GM12878 (cell line): ENCODE results near the gene MITF. TPM values are rescaled to one million over a fixed set of nuclear protein-coding genes. Genes with fewer than 3 reads are reported as not detected.

Experiments
- ATAC-seq: fragments of 200-7000 bp; cut with Tn5 transposase; 3 replicates; pipeline ENCODE4 v1.9.1; 2020; ENCODE audit warnings: mild to moderate bottlenecking, moderate library complexity
- BruUV-seq: library from RNA; stranded (reverse); fragments of 400-500 nt; replicated peaks from 2 replicates; lab custom pipeline; 2021; lab: Mats Ljungman, UMichigan
- CTCF ChIA-PET: fragments of 300-600 bp; sonication (Branson Sonifier 250); formaldehyde crosslinking; extraction: SDS; loops from one replicate; lab custom pipeline; 2021; ENCODE audit warnings: inconsistent platforms; lab: Yijun Ruan, JAX
- POLR2A ChIA-PET: fragments of 350-600 bp; formaldehyde crosslinking; extraction: SDS; loops from one replicate; lab custom pipeline; 2021; ENCODE audit warnings: inconsistent platforms; lab: Charles Lee
- RAD21 ChIA-PET: fragments of 300-600 bp; sonication (Branson Sonifier 250); formaldehyde crosslinking; loops from one replicate; lab custom pipeline; 2023; ENCODE audit warnings: antibody characterized with exemption; ENCODE audit not compliant: unreplicated experiment; lab: Charles Lee
- SMC1A ChIA-PET: fragments of 300-600 bp; sonication (Branson Sonifier 250); formaldehyde crosslinking; loops from one replicate; lab custom pipeline; 2023; ENCODE audit not compliant: unreplicated experiment, uncharacterized antibody; lab: Charles Lee
- DNase-seq: peaks from one replicate; pipeline ENCODE4 v3.0.0-alpha.2; 2011; ENCODE audit warnings: low read depth, low spot score
- FAIRE-seq: peaks from 3 replicates; lab custom pipeline; 2011; peaks lifted over from hg19 to GRCh38; lab: Jason Lieb, UNC
- H2AFZ ChIP-seq: 2 replicates; pipeline ENCODE4 v1.6.0; 2011; ENCODE audit warnings: low read depth, low read length, control low read depth; ENCODE audit not compliant: control insufficient read depth
- H3K27ac ChIP-seq: 2 replicates; pipeline ENCODE4 v1.5.1; 2011; ENCODE audit warnings: control low read depth; ENCODE audit not compliant: control insufficient read depth, insufficient read depth
- H3K27me3 ChIP-seq, 2 experiments: replicated peaks in 1 of 2; 2 replicates each; pipeline versions ENCODE4 v1.6.0 to v1.6.1; 2011; ENCODE audit warnings: low read length in 1 of 2; ENCODE audit not compliant: control insufficient read depth in 2 of 2, insufficient read depth in 2 of 2
- H3K36me3 ChIP-seq, 2 experiments: 2 replicates each; pipeline ENCODE4 v1.5.1; 2011; ENCODE audit warnings: low read length in 1 of 2; ENCODE audit not compliant: control insufficient read depth in 2 of 2, insufficient read depth in 2 of 2
- H3K4me1 ChIP-seq: 2 replicates; pipeline ENCODE4 v1.6.1; 2011; ENCODE audit warnings: mild to moderate bottlenecking, low read length, moderate library complexity, mixed read lengths; ENCODE audit not compliant: control insufficient read depth, insufficient read depth
- H3K4me2 ChIP-seq: 2 replicates; pipeline ENCODE4 v1.6.0; 2011; ENCODE audit warnings: control low read depth; ENCODE audit not compliant: control insufficient read depth, insufficient read depth
- H3K4me3 ChIP-seq: fragments of 200-600 bp; sonication (generic); 2 replicates; pipeline ENCODE4 v1.5.1; 2016
- H3K79me2 ChIP-seq: 2 replicates; pipeline ENCODE4 v1.6.0; 2011; ENCODE audit warnings: low read length; ENCODE audit not compliant: control insufficient read depth, insufficient read depth
- H3K9ac ChIP-seq: 2 replicates; pipeline ENCODE4 v1.8.0; 2011; ENCODE audit warnings: low read length, control low read depth, mixed read lengths; ENCODE audit not compliant: control insufficient read depth, insufficient read depth
- H3K9me3 ChIP-seq: replicated peaks from 3 replicates; pipeline ENCODE4 v1.5.1; 2011; ENCODE audit warnings: mild to moderate bottlenecking, low read length; ENCODE audit not compliant: control insufficient read depth, insufficient read depth
- H4K20me1 ChIP-seq: 2 replicates; pipeline ENCODE4 v1.6.0; 2011; ENCODE audit not compliant: control insufficient read depth, insufficient read depth
- CEBPZ ChIP-seq: fragments of 150-350 bp; IDR thresholded peaks from 2 replicates; pipeline ENCODE4 v1.6.1; 2016; ENCODE audit warnings: low read depth, low read length
- E2F8 ChIP-seq: fragments of 450-650 bp; IDR thresholded peaks from 2 replicates; pipeline ENCODE4 v1.6.1; 2018; ENCODE audit warnings: mild to moderate bottlenecking, low read depth, moderate library complexity; ENCODE audit not compliant: partially characterized antibody
- ELK1 ChIP-seq: IDR thresholded peaks from 2 replicates; pipeline ENCODE4 v1.6.1; 2012; ENCODE audit warnings: low read depth, low read length, improper control_type of control experiment
- IRF5 ChIP-seq: fragments of 450-650 bp; IDR thresholded peaks from 2 replicates; pipeline ENCODE4 v1.6.1; 2017; ENCODE audit warnings: borderline replicate concordance
- SIN3A ChIP-seq: IDR thresholded peaks from 2 replicates; pipeline ENCODE4 v1.6.1; 2012; ENCODE audit warnings: low read depth, low read length, improper control_type of control experiment
- SMAD1 ChIP-seq: fragments of 450-650 bp; IDR thresholded peaks from 2 replicates; pipeline ENCODE4 v1.6.1; 2018; ENCODE audit warnings: mild to moderate bottlenecking, low read depth; ENCODE audit not compliant: partially characterized antibody
- TCF3 ChIP-seq: IDR thresholded peaks from 2 replicates; pipeline ENCODE4 v1.6.1; 2012; ENCODE audit warnings: low read depth, mild to moderate bottlenecking, low read length, borderline replicate concordance; ENCODE audit not compliant: insufficient read depth
- WGBS: methylation state at CpG from one replicate; pipeline ENCODE4 v1.1.6; 2016; ENCODE audit warnings: low lambda C conversion rate; ENCODE audit not compliant: insufficient replicate concordance, insufficient coverage; ENCODE audit errors: missing lambda C conversion rate; 5-methylcytosine and 5-hydroxymethylcytosine counted together
- in situ Hi-C: fragments of 300-500 bp; cut with MboI; formaldehyde crosslinking; loops from 9 replicates; pipeline ENCODE4 v1.14.3; 2018; ENCODE audit warnings: mixed read lengths
- intact Hi-C: fragments of 100-400 bp; cut with micrococcal nuclease; formaldehyde crosslinking; loops from one replicate; pipeline ENCODE4 v1.14.2; 2022; ENCODE audit not compliant: unreplicated experiment
- polyA plus RNA-seq, 11 experiments: library from polyadenylated mRNA; depleted of rRNA in 4 of 11; unstranded in 6 of 11; stranded (reverse) in 5 of 11; fragments of >200 nt; fragmentation: Nextera tagmentation in 4 of 11; fragmentation: Illumina TruSeq in 1 of 11; extraction: Ambion mirVana in 4 of 11; extraction: Trizol in 1 of 11; gene quantifications; 1 replicate in 1 of 11; 2 replicates in 10 of 11; pipeline versions ENCODE4 v1.2.1 to v1.2.3, GENCODE V29; 2011 to 2016; ENCODE audit warnings: inconsistent platforms in 2 of 11, missing spikeins in 2 of 11, low read depth in 1 of 11
- total RNA-seq, 4 experiments: library from RNA; depleted of rRNA in 3 of 4; stranded (reverse); fragments of >200 nt in 3 of 4; fragmentation: Illumina TruSeq in 1 of 4; extraction: Trizol in 1 of 4; gene quantifications; 2 replicates each; pipeline versions ENCODE4 v1.2.1 to v1.2.3, GENCODE V29; 2013 to 2021

Gene MITF
- total and polyA plus RNA-seq, 10 of the 15 experiments (the other 5 are each of a cell fraction or from before 2014, with no cell fraction given) = under 0.01 to 0.90 (median 0.06) TPM; not detected in 3

- ATAC-seq (no peak), FAIRE-seq (no peak), DNase-seq (no peak)
- H3K4me2 ChIP-seq = no peak overlapping the region
- ChIA-PET SMC1A (no interaction called here), CTCF (no interaction called here), RAD21 (no interaction called here), POLR2A (no interaction called here)
- no peak overlapping the region for H2AFZ ChIP-seq
- H3K79me2 ChIP-seq = no peaks in the 10 kb centered on the region
- no peaks in the 10 kb centered on the region for H3K4me1 ChIP-seq
- TF ChIP-seq ELK1 = no peak
- no peak for TF ChIP-seq SMAD1
- no peak for TF ChIP-seq SIN3A
- TF ChIP-seq TCF3 = no peak
- TF ChIP-seq E2F8 = no peak
- no peak for TF ChIP-seq CEBPZ
- no peak for TF ChIP-seq IRF5
- H3K36me3 ChIP-seq = no peaks in the 10 kb centered on the region
- H3K27ac ChIP-seq = no peak overlapping the region
- no peaks in the 10 kb centered on the region; a peak in 3 of 4 replicates for H3K27me3 ChIP-seq
- H3K9ac ChIP-seq = no peak overlapping the region
- H3K9me3 ChIP-seq = no peaks in the 10 kb centered on the region
- BruUV-seq = no TSS peak
- 5% methylated on average over 2 of the region's 2 CpGs for WGBS
- intact Hi-C loops = no loop called here
- no peak overlapping the region for H3K4me3 ChIP-seq
- no peaks in the 10 kb centered on the region for H4K20me1 ChIP-seq
- in situ Hi-C loops = no loop called here
Observed at GRCh38 chr3:69745505-69745904, 6.2 kb downstream of the MITF start.
